ENCODE measurements around the gene THSD7B. TPM values are rescaled to one million over a fixed set of nuclear protein-coding genes. Genes with fewer than 3 reads are reported as not detected.

The THSD7B gene
- total and polyA plus RNA-seq, 3 donors from 2014 or later = 0.87 to 2.1 (median 1.1) TPM

- intact Hi-C loops (cut with DNase I; ENCODE audit: low total_unique reads) = no loop called here
- WGBS, 2 donors = 43 to 58% methylated on average over 1 of the region's 1 CpG
- no peak for TF ChIP-seq POLR2A (IDR thresholded peaks at IDR 0.05)
- no peak for TF ChIP-seq CTCF (IDR thresholded peaks at IDR 0.05)
Measured at GRCh38 chr2:137367361-137367760, 602.0 kb downstream of the THSD7B start.

GRCh38 chr2:137369106-137369505 lies 603.8 kb downstream of the THSD7B start:
- intact Hi-C loops (cut with DNase I; ENCODE audit: low total_unique reads) = no loop called here
- no peaks in the 10 kb centered on the region for H3K27me3 ChIP-seq
- 44 to 61% methylated on average over 2 of the region's 2 CpGs for WGBS, 2 donors
- H3K9me3 ChIP-seq = no peaks in the 10 kb centered on the region
- DNase-seq = no peak
- H3K36me3 ChIP-seq (ENCODE audit: low read depth, missing control alignments) = no peaks in the 10 kb centered on the region
- TF ChIP-seq CTCF (IDR thresholded peaks at IDR 0.05) = no peak
- TF ChIP-seq POLR2A (IDR thresholded peaks at IDR 0.05) = no peak
- no peak overlapping the region for H3K27ac ChIP-seq
- H3K4me3 ChIP-seq = no peak overlapping the region
- no peaks in the 10 kb centered on the region for H3K4me1 ChIP-seq

More at GRCh38 chr2:137367361-137367760, 602.0 kb downstream of the THSD7B start:
- Histone ChIP-seq H3K4me3 (no peak overlapping the region), H3K4me1 (no peaks in the 10 kb centered on the region), H3K9me3 (no peaks in the 10 kb centered on the region), H3K36me3 (ENCODE audit: low read depth, missing control alignments) (no peaks in the 10 kb centered on the region), H3K27ac (no peak overlapping the region), H3K27me3 (no peaks in the 10 kb centered on the region)
- no peak for DNase-seq

- Histone ChIP-seq H3K9me3 (no peaks in the 10 kb centered on the region), H3K4me3 (no peak overlapping the region), H3K4me1 (no peaks in the 10 kb centered on the region), H3K27me3 (no peaks in the 10 kb centered on the region), H3K36me3 (ENCODE audit: low read depth, missing control alignments) (no peaks in the 10 kb centered on the region), H3K27ac (no peak overlapping the region)
- WGBS, 2 donors = 92 to 97% methylated on average over 3 of the region's 3 CpGs
- intact Hi-C loops (cut with DNase I; ENCODE audit: low total_unique reads) = no loop called here
- no peak for TF ChIP-seq POLR2A (IDR thresholded peaks at IDR 0.05)
- no peak for TF ChIP-seq CTCF (IDR thresholded peaks at IDR 0.05)
- DNase-seq = no peak
Measured at GRCh38 chr2:137379186-137379585, 613.8 kb downstream of the THSD7B start.

- WGBS, 2 donors = 75 to 85% methylated on average over 4 of the region's 4 CpGs
- intact Hi-C loops (cut with DNase I; ENCODE audit: low total_unique reads) = no loop called here
- Histone ChIP-seq H3K27me3 (no peaks in the 10 kb centered on the region), H3K36me3 (ENCODE audit: low read depth, missing control alignments) (no peaks in the 10 kb centered on the region), H3K27ac (no peak overlapping the region), H3K9me3 (no peaks in the 10 kb centered on the region), H3K4me3 (no peak overlapping the region), H3K4me1 (no peaks in the 10 kb centered on the region)
- TF ChIP-seq POLR2A (IDR thresholded peaks at IDR 0.05) (no peak), CTCF (IDR thresholded peaks at IDR 0.05) (no peak)
- no peak for DNase-seq
Measured at GRCh38 chr2:137380610-137381009, 615.3 kb downstream of the THSD7B start.

- TF ChIP-seq CTCF (IDR thresholded peaks at IDR 0.05) = no peak
- TF ChIP-seq POLR2A (IDR thresholded peaks at IDR 0.05) = no peak
- WGBS, 2 donors = 95 to 97% methylated on average over 8 of the region's 8 CpGs
- Histone ChIP-seq H3K27ac (no peak overlapping the region), H3K27me3 (no peaks in the 10 kb centered on the region), H3K4me1 (no peaks in the 10 kb centered on the region), H3K36me3 (ENCODE audit: low read depth, missing control alignments) (no peaks in the 10 kb centered on the region), H3K4me3 (no peak overlapping the region), H3K9me3 (no peaks in the 10 kb centered on the region)
- DNase-seq = no peak
- intact Hi-C loops (cut with DNase I; ENCODE audit: low total_unique reads) = no loop called here
Measured at GRCh38 chr2:137381731-137382130, 616.4 kb downstream of the THSD7B start.
